Psoas muscle (tissue), 8 donors: Measurements from ENCODE around the gene GRIK1. TPM values are rescaled to one million over a fixed set of nuclear protein-coding genes. Genes with fewer than 3 reads are reported as not detected.

Source experiments
- ATAC-seq, 4 donors: fragments of 200-7000 bp; cut with Tn5 transposase; one replicate each; pipeline ENCODE4 v1.9.1; 2020; ENCODE audit warnings: moderate library complexity in 3 of 4, mild to moderate bottlenecking in 2 of 4
- DNase-seq, 2 donors: peaks; one replicate each; pipeline ENCODE4 v3.0.0-alpha.2; 2020
- H3K27ac ChIP-seq: fragments of 200-600 bp; one replicate; pipeline ENCODE4 v1.8.0; 2022
- H3K27me3 ChIP-seq, 3 donors: fragments of 200-600 bp in 1 of 3; one replicate each; pipeline versions ENCODE4 v1.6.1 to v1.8.0; 2013 to 2022; ENCODE audit warnings: low read length in 2 of 3, mild to moderate bottlenecking in 2 of 3, moderate library complexity in 1 of 3; ENCODE audit not compliant: insufficient read depth in 3 of 3
- H3K36me3 ChIP-seq, 2 donors: fragments of 200-600 bp in 1 of 2; one replicate each; pipeline versions ENCODE4 v1.6.1 to v1.8.0; 2013 to 2022; ENCODE audit warnings: low read depth in 1 of 2, mild to moderate bottlenecking in 1 of 2, moderate library complexity in 1 of 2; ENCODE audit not compliant: insufficient read depth in 1 of 2
- H3K4me1 ChIP-seq: fragments of 200-600 bp; one replicate; pipeline ENCODE4 v1.8.0; 2022
- H3K4me3 ChIP-seq: fragments of 200-600 bp; one replicate; pipeline ENCODE4 v1.8.0; 2022; ENCODE audit warnings: mild to moderate bottlenecking
- H3K9me3 ChIP-seq: fragments of 200-600 bp; one replicate; pipeline ENCODE4 v1.8.0; 2022
- CTCF ChIP-seq: fragments of 200-600 bp; IDR thresholded peaks from one replicate; pipeline ENCODE4 v1.8.0; 2022; ENCODE audit warnings: antibody characterized with exemption
- WGBS, 3 donors: extraction: QIAGEN DNeasy Blood & Tissue Kit; methylation state at CpG; one replicate each; pipeline versions ENCODE4 v1.1.6 to v1.1.7; 2013; 5-methylcytosine and 5-hydroxymethylcytosine counted together
- intact Hi-C, 2 donors: fragments of 100-400 bp; cut with DNase I; formaldehyde crosslinking; loops; one replicate each; pipeline versions ENCODE4 v1.11.0 to v1.14.2; 2022
- polyA plus RNA-seq, 3 donors: library from polyadenylated mRNA; stranded (reverse); fragments of 200-250 nt; gene quantifications; one replicate each; pipeline ENCODE4 v1.2.3, GENCODE V29; 2013
- total RNA-seq, 4 donors: library from RNA; stranded (reverse); fragmentation: NEBNext Ultra II Directional in 2 of 4; extraction: Animal tissue kit (Norgen Biotek cat#: 25700) in 2 of 4; gene quantifications; one replicate each; pipeline versions ENCODE4 v1.2.1 to v1.2.4, GENCODE V29; 2021 to 2023
- donor health status: healthy with polysubstance abuse.
- donor health status: DM: no; HTN: no; CAD: no; lungs with moderate emphysema.
- donor health status: Bipolar disorder and iron deficiency.
- donor health status: healthy.
- donor health status: DM: yes; HTN: yes; CAD: no.
- donor health status: DM: no; HTN: no; CAD: no.
- donor health status: DM: no; HTN: no; CAD: no.
- donor health status: DM: yes; HTN: yes; CAD: no.

GRIK1 gene
- total and polyA plus RNA-seq, 7 donors = 0.01 to 0.04 TPM; not detected in 5

DNA sequence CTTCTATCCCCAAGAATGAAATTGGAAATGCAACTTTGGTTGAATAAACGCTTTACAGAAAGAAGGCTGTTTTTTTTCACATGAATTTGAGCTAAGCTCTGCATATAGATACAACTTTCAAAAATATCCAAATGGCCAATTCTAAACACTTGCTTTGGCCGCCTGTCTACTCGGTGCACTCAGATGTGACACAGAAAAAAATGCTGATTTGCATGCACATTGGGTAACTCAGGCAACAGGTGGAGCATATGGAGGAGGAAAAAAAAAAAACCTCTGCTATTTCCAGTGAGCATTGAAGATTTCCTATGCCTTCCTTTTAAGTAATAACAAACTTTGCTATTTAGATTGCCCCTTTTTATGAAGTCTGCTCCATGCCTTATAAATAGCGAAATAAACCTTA is 262.5 kb downstream of the GRIK1 start:
- intact Hi-C loops = no loop called here
- ATAC-seq = no peak
- WGBS, 3 donors = 60 to 71% (median 67%) methylated on average over 4 of the region's 4 CpGs

DNA sequence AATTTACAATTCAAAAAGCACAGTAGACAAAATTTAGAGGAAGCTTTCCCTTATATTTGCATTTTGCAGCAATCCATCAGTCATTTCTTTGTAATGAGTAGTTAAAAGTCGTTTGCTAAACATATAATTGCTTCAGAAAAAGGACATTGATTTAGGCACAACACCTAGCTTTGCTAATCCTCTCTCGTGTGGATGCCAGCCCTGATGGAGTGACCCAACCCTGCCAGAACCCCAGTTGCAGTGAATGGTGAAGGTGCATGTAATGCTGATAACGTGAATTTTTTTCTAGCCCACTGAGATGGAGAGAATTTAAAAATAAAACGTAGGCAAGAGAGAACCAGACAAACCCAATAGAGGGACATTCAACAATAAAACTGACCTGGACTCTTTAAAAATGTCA is 263.4 kb downstream of the GRIK1 start:
- no peak overlapping the region for H3K27ac ChIP-seq
- intact Hi-C loops = no loop called here
- WGBS, 3 donors = 50 to 60% (median 59%) methylated on average over 4 of the region's 4 CpGs

More for the DNA sequence above, 262.5 kb downstream of the GRIK1 start:
- Histone ChIP-seq H3K4me3 (no peak overlapping the region), H3K36me3 (no peaks in the 10 kb centered on the region), H3K9me3 (no peaks in the 10 kb centered on the region), H3K27me3 (no peaks in the 10 kb centered on the region), H3K4me1 (no peaks in the 10 kb centered on the region), H3K27ac (no peak overlapping the region)
- DNase-seq = no peak
- TF ChIP-seq CTCF = no peak

GRCh38 chr21:29675451-29675850 is 264.3 kb downstream of the GRIK1 start:
- H3K4me3 ChIP-seq = no peak overlapping the region
- intact Hi-C loops = no loop called here
- H3K27ac ChIP-seq = no peak overlapping the region
- H3K4me1 ChIP-seq = no peaks in the 10 kb centered on the region
- WGBS, 3 donors = 88 to 100% (median 89%) methylated on average over 1 of the region's 1 CpG
- ATAC-seq (no peak), DNase-seq (no peak)
- no peaks in the 10 kb centered on the region for H3K36me3 ChIP-seq
- no peaks in the 10 kb centered on the region for H3K9me3 ChIP-seq
- H3K27me3 ChIP-seq = no peaks in the 10 kb centered on the region
- no peak for TF ChIP-seq CTCF

More for the DNA sequence above, 263.4 kb downstream of the GRIK1 start:
- no peak for ATAC-seq
- Histone ChIP-seq H3K27me3 (no peaks in the 10 kb centered on the region), H3K4me1 (no peaks in the 10 kb centered on the region), H3K36me3 (no peaks in the 10 kb centered on the region), H3K4me3 (no peak overlapping the region), H3K9me3 (no peaks in the 10 kb centered on the region)
- TF ChIP-seq CTCF = no peak
- DNase-seq = no peak

GRCh38 chr21:29674343-29674742 is 265.5 kb downstream of the GRIK1 start:
- DNase-seq (no peak), ATAC-seq (no peak)
- Histone ChIP-seq H3K4me1 (no peaks in the 10 kb centered on the region), H3K4me3 (no peak overlapping the region), H3K27me3 (no peaks in the 10 kb centered on the region), H3K27ac (no peak overlapping the region), H3K9me3 (no peaks in the 10 kb centered on the region), H3K36me3 (no peaks in the 10 kb centered on the region)
- intact Hi-C loops = no loop called here
- 73 to 84% (median 80%) methylated on average over 3 of the region's 3 CpGs for WGBS, 3 donors
- TF ChIP-seq CTCF = no peak

DNA sequence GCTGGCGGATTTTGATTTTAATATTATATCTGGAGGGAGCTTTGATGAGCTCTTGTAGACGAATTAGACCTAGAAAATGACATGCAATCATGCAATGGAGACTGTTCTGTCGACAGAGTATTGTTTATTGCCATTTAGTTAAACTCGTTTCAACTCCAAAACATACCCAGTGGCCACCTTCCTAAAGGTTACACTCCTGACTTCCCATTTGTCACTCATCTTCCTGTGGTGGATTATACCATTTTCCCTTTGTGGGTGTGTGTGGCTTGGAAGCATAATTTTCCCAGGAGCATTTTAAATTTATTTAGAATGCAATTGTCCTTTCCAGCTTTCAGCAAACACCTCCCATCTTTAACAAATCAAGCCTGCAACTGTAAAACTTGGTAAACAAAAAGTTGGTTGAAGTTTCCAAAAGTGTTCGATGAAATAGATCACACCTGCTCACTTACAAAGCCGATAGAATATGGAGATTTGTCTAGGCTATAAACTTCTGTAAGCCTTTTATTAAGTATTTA is 266.6 kb downstream of the GRIK1 start:
- ATAC-seq (no peak), DNase-seq (no peak)
- WGBS, 3 donors = 60 to 71% (median 64%) methylated on average over 6 of the region's 6 CpGs
- Histone ChIP-seq H3K9me3 (no peaks in the 10 kb centered on the region), H3K4me1 (no peaks in the 10 kb centered on the region), H3K27ac (no peak overlapping the region), H3K4me3 (no peak overlapping the region), H3K27me3 (no peaks in the 10 kb centered on the region), H3K36me3 (no peaks in the 10 kb centered on the region)
- intact Hi-C loops = no loop called here
- TF ChIP-seq CTCF = no peak
